Nephron progenitor cell (in vitro differentiated cells): ENCODE data around the gene TTC39B.
"Not testable (repeated sequence)": the region's sequence is repeated elsewhere in the genome, so short reads cannot be mapped to it uniquely, and the experiment has no call there.

ENCODE experiments used
- DNase-seq: peaks from one replicate; pipeline ENCODE4 v3.0.0; 2021
- H3K27ac Mint-ChIP-seq: 2 replicates; pipeline ENCODE4 v1.8.0; 2021; ENCODE audit warnings: mild to moderate bottlenecking, moderate library complexity, mixed read lengths
- H3K27me3 Mint-ChIP-seq: 2 replicates; pipeline ENCODE4 v1.8.0; 2021; ENCODE audit warnings: mild to moderate bottlenecking, low read depth, mixed read lengths; ENCODE audit not compliant: poor library complexity
- H3K36me3 Mint-ChIP-seq: 2 replicates; pipeline ENCODE4 v1.8.0; 2021; ENCODE audit warnings: low read depth, mixed read lengths
- H3K4me1 Mint-ChIP-seq: 2 replicates; pipeline ENCODE4 v1.8.0; 2021; ENCODE audit warnings: mixed read lengths
- H3K4me3 Mint-ChIP-seq: 2 replicates; pipeline ENCODE4 v1.8.0; 2021; ENCODE audit warnings: mild to moderate bottlenecking, moderate library complexity, mixed read lengths
- H3K9me3 Mint-ChIP-seq: 2 replicates; pipeline ENCODE4 v1.8.0; 2021; ENCODE audit warnings: mild to moderate bottlenecking, moderate library complexity, mixed read lengths
- TF ChIP-seq, protein P1 (sequence below): fragments of 200-600 bp; sonication (generic); IDR thresholded peaks from 2 replicates; pipeline ENCODE4 v1.5.0; 2021; ENCODE audit warnings: antibody characterized with exemption

The TTC39B gene

DNA sequence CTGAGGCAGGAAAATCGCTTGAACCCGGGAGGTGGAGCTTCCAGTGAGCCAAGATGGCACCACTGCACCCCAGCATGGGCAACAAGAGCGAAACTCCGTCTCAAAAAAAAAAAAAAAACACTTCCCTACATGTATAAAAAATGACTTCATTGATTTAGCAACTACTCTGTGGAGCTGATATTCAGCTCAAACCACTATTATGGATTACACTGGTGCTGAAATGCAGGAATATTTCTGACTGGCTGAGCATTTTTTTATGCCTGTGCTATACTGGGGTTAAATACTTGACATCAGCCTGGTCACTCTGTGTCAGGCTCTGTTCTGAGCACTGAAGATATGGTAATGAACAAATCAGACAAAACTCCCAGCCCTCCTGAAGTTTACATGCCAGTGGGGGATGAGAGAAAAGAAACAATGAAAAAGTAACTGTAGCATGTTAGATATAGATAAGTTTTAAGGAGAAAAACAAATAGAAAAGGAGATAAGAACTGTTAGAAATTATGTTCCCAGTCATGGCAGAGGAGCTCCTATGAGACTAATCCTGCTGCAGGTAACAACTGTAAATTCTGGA lies 22.6 kb upstream of the TTC39B start:
- H3K9me3 Mint-ChIP-seq: peaks cover 35% of the 10 kb centered on the region
- no peak for DNase-seq
- peak overlapping the region; percentile 59 for H3K27ac Mint-ChIP-seq
- H3K36me3 Mint-ChIP-seq: no peaks in the 10 kb centered on the region
- TF ChIP-seq, protein P1, sequence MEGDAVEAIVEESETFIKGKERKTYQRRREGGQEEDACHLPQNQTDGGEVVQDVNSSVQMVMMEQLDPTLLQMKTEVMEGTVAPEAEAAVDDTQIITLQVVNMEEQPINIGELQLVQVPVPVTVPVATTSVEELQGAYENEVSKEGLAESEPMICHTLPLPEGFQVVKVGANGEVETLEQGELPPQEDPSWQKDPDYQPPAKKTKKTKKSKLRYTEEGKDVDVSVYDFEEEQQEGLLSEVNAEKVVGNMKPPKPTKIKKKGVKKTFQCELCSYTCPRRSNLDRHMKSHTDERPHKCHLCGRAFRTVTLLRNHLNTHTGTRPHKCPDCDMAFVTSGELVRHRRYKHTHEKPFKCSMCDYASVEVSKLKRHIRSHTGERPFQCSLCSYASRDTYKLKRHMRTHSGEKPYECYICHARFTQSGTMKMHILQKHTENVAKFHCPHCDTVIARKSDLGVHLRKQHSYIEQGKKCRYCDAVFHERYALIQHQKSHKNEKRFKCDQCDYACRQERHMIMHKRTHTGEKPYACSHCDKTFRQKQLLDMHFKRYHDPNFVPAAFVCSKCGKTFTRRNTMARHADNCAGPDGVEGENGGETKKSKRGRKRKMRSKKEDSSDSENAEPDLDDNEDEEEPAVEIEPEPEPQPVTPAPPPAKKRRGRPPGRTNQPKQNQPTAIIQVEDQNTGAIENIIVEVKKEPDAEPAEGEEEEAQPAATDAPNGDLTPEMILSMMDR: no peak
- H3K4me1 Mint-ChIP-seq: no peaks in the 10 kb centered on the region
- no peak overlapping the region for H3K4me3 Mint-ChIP-seq
- no peaks in the 10 kb centered on the region for H3K27me3 Mint-ChIP-seq

DNA sequence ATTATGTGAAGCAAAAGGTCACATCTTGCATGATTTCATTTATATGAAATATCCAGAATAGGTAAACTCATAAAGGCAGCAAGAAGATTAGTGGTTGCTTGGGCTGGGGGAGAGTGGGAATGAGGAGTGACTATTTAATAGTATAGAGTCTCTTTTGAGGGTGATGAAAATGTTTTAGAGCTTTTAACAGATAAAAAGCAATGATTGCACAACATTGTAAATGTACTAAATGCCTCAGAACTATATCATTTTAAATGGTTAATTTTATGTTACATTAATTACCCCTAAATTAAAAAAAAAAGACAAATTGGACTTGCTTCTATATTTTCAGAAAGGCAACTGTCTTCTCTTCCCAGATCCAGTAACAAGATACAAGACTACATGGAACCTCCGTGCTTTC lies 21.9 kb upstream of the TTC39B start:
- TF ChIP-seq, protein P1: no peak

DNA sequence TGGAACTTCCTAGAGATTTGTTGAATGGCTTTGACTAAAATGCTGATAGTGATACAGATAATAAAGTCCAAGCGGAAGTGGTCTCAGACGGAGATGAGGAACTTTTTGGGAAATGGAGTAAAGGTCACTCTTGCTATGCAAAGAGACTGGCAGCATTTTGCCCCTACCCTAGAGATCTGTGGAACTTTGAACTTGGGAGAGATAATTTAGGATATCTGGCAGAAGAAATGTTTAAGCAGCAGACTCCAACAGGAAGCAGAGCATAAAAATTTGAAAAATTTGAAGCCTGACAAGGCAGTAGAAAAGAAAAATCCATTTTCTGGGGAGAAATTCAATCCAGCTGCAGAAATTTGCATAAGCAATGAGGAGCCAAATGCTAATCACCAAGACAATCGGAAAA lies 15.7 kb upstream of the TTC39B start:
- H3K9me3 Mint-ChIP-seq: peaks cover 54% of the 10 kb centered on the region
- DNase-seq, H3K4me1 Mint-ChIP-seq, H3K4me3 Mint-ChIP-seq, H3K27ac Mint-ChIP-seq, H3K27me3 Mint-ChIP-seq: not testable (repeated sequence)
- peaks cover 16% of the 10 kb centered on the region for H3K36me3 Mint-ChIP-seq

More for the DNA sequence above, 21.9 kb upstream of the TTC39B start:
- DNase-seq: no peak
- Mint-ChIP-seq H3K36me3 (peaks cover 6% of the 10 kb centered on the region), H3K4me1 (no peaks in the 10 kb centered on the region), H3K9me3 (peaks cover 42% of the 10 kb centered on the region), H3K27ac (no peak overlapping the region), H3K4me3 (no peak overlapping the region), H3K27me3 (no peaks in the 10 kb centered on the region)

DNA sequence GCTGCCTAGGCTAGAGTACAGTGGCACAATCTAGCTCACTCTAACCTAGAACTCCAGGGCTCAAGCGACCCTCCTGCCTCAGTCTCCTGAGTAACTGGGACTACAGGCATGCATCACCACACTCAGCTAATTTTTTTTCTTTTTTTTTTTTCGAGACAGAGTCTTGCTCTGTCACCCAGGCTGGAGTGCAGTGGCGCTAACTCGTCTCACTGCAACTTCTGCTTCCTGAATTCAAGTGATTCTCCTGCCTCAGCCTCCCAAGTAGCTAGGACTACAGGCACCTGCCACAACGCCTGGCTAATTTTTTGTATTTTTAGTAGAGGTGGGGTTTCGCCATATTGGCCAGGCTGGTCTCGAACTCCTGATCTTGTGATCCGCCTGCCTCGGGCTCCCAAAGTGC lies 12.6 kb upstream of the TTC39B start:
- not testable (repeated sequence) for H3K27ac Mint-ChIP-seq, H3K27me3 Mint-ChIP-seq, H3K4me1 Mint-ChIP-seq, H3K4me3 Mint-ChIP-seq, DNase-seq
- Mint-ChIP-seq H3K36me3 (peaks cover 16% of the 10 kb centered on the region), H3K9me3 (peaks cover 38% of the 10 kb centered on the region)

DNA sequence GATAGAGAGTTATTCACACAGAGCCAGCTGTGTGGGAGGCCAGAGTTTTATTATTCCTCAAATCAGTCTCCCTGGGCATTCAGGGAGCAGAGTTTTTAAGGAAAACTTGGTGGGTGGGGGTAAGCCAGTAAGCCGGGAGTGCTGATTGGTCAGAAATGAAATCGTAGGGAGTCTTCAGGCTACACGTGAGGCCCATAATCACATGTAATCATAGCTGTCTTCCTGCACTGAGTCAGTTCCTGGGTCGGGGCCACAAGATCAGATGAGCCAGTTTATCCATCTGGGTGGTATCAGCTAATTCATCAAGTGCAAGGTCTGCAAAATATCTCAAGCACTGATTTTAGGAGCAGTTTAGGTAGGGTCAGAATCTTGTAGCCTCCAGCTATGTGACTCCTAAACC lies 10.8 kb upstream of the TTC39B start:
- H3K4me3 Mint-ChIP-seq: no peak overlapping the region
- peaks cover 34% of the 10 kb centered on the region for H3K9me3 Mint-ChIP-seq

DNA sequence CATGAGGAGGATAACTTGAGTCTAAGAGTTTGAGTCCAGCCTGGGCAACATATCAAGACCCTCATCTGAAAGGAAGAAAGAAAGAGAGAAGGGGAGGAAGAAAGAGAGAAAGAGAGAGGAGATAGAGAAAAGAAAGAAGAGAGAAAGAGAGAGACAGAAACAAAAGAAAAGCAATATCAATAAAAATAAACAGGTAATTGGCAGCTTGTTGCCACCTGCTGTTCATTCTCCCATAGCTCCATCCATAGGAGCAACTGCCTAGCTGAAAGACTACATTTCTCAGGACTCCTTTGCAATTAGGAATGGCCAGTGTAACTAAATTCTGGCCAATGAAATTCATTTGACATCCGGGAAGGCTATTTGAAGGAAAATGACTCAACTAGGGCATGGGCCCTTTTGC lies 4.6 kb upstream of the TTC39B start:
- peaks cover 20% of the 10 kb centered on the region for H3K9me3 Mint-ChIP-seq
- H3K27me3 Mint-ChIP-seq: peaks cover 6% of the 10 kb centered on the region
- TF ChIP-seq, protein P1: no peak
- H3K4me3 Mint-ChIP-seq: no peak overlapping the region
- no peaks in the 10 kb centered on the region for H3K36me3 Mint-ChIP-seq
- DNase-seq: no peak
- no peak overlapping the region for H3K27ac Mint-ChIP-seq
- H3K4me1 Mint-ChIP-seq: peaks cover 6% of the 10 kb centered on the region

More for the DNA sequence above, 10.8 kb upstream of the TTC39B start:
- peaks cover 7% of the 10 kb centered on the region for H3K36me3 Mint-ChIP-seq
- no peaks in the 10 kb centered on the region for H3K4me1 Mint-ChIP-seq
- H3K27ac Mint-ChIP-seq: no peak overlapping the region
- H3K27me3 Mint-ChIP-seq: peaks cover 7% of the 10 kb centered on the region
- TF ChIP-seq, protein P1: no peak
- no peak for DNase-seq

DNA sequence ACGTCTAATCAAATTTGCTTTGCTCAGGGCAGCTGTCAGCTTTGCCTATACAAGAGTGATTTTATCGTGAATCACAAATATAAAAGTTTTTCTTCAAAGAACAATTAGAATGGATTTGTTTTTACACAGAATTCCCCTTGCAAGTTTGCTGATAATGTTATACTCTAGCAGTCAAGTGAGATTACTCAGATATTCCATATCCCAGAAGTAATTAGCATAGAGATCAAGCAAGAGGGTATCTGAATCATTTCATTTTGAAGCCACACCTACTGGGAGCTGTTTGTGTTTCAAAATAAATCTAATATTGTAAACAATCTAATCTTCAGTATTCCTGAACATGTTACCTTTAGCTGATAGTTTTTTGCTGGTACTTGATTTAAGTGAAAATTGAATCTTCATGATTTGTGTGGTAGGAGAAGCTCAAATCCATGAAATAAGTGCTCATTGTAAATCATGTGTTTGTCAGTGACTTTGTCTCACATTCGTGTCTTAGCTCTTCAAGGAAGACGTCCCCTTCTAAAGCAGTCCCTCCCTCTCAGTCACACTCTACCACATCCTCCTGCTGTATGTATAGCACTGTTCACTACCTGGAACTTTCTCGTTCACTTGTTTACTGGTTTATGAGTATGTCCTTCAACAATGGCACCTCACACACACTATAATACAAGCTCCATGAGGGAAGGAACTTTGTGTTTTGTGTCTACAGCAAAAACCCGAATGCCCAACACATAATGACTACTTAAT lies 3.3 kb upstream of the TTC39B start:
- peaks cover 20% of the 10 kb centered on the region for H3K9me3 Mint-ChIP-seq
- no peaks in the 10 kb centered on the region for H3K36me3 Mint-ChIP-seq
- H3K27ac Mint-ChIP-seq: no peak overlapping the region
- TF ChIP-seq, protein P1: no peak
- no peak for DNase-seq
- H3K4me3 Mint-ChIP-seq: no peak overlapping the region
- H3K4me1 Mint-ChIP-seq: peaks cover 16% of the 10 kb centered on the region
- peaks cover 6% of the 10 kb centered on the region for H3K27me3 Mint-ChIP-seq
